GM12872 (cell line): ENCODE results near the gene PITPNC1.

Source experiments
- TF ChIP-seq, protein P1 (sequence below): IDR thresholded peaks from 3 replicates; pipeline ENCODE4 v1.5.1; 2011; ENCODE audit warnings: low read depth, mild to moderate bottlenecking, low read length, moderate library complexity; ENCODE audit not compliant: insufficient read depth

PITPNC1 gene

DNA sequence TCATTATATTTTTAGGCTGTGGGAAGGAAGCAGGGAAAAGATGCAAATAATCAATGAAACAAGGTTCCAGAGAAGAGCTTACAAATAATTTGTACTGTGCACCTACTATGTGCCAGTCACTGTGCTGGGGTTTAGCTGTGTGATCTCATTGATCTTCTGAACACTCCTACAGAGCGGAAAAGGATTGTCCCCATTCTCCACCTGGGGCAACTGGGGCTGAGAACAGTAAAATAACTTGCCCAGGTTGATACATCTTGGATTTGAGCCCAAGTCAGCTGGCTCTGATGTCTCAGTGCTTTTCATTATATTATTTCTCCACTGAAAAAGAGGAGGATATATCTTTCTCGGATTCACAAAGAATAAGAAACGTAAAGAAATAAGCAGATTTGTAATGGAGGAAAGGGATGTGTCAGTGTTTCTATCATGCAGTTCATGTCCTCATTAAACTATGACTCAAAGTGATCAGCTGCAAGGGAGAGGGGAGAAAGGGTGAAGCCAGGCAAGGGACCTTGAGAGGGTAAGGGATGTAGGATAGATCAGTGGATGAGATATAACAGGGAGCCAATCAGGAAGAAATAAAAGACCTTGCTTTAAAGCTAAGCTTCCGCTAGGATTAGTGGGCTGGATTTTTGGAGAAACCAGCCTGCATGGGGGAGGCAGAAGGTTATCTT lies 197.0 kb downstream of the PITPNC1 start:
- TF ChIP-seq, protein P1, sequence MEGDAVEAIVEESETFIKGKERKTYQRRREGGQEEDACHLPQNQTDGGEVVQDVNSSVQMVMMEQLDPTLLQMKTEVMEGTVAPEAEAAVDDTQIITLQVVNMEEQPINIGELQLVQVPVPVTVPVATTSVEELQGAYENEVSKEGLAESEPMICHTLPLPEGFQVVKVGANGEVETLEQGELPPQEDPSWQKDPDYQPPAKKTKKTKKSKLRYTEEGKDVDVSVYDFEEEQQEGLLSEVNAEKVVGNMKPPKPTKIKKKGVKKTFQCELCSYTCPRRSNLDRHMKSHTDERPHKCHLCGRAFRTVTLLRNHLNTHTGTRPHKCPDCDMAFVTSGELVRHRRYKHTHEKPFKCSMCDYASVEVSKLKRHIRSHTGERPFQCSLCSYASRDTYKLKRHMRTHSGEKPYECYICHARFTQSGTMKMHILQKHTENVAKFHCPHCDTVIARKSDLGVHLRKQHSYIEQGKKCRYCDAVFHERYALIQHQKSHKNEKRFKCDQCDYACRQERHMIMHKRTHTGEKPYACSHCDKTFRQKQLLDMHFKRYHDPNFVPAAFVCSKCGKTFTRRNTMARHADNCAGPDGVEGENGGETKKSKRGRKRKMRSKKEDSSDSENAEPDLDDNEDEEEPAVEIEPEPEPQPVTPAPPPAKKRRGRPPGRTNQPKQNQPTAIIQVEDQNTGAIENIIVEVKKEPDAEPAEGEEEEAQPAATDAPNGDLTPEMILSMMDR: no peak

DNA sequence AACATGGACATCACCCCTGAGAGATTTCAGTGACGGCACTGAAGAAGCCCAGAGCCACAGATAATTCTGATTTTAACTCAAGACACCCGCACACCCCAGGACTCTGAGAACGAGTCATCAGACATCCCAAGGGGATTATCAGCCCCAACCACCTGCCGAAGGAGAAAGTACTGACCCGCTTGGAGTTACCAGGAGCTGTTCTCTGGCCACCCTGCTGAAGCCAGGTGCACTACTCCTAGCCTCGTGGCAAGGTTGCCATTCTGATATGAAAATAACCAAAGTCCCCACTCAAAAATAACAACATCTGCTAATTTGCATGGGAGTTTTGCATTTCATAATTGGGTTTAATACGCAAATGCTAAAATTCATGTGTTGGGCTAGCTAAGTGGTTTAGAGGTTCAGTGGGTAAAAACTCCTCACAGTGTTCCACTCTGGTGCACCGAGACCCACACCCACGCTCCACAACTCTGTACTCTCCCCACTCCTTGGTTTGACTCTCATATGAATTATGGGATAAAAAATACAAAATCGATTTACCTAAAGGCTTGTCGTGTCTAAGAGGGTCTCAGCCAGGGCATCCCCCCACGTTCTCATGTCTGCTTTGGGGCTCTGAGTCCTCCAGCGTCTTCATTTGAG lies 197.7 kb downstream of the PITPNC1 start:
- TF ChIP-seq, protein P1: no peak

DNA sequence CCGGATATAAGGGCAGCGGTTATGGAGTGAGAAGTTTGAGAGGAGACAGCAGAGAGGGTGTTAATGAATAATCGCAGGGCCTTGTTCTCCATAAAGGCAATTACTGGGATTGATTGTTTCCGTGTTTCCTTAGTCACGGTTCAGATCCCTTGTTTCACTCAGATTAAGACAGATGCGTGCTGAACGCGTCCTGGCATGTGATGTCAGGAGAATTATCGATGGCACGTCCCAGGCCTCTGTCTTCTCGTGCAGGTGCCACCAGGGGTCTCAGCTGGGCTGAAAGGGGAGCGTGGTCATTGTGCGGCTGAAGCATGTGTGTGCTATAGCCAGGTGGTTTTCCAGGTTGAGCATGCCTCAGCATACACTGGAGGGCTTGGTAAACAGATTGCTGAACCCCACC lies 198.2 kb downstream of the PITPNC1 start:
- TF ChIP-seq, protein P1: peak; percentile 58

- TF ChIP-seq, protein P1: 0 out of 3 replicates have a peak, but pooled peaks have one; percentile 9
Observed at GRCh38 chr17:67576471-67577115, 199.5 kb downstream of the PITPNC1 start.

- TF ChIP-seq, protein P1: no peak
Observed at GRCh38 chr17:67577429-67578141, 200.5 kb downstream of the PITPNC1 start.

GRCh38 chr17:67578142-67578457 lies 201.0 kb downstream of the PITPNC1 start:
- TF ChIP-seq, protein P1: no peak

- TF ChIP-seq, protein P1: no peak
Observed at GRCh38 chr17:67582673-67583081, 205.6 kb downstream of the PITPNC1 start.
